ENCODE data around the gene SH2D6. TPM values are rescaled to one million over a fixed set of nuclear protein-coding genes. Genes with fewer than 3 reads are reported as not detected.

SH2D6 gene
- total RNA-seq, 1 donor from 2014 or later: not detected

- TF ChIP-seq CTCF (IDR thresholded peaks at IDR 0.05; ENCODE audit: insufficient read depth, low read length, poor library complexity, severe bottlenecking): no peak
- Histone ChIP-seq H3K36me3 (ENCODE audit: control insufficient read depth, insufficient read depth, low read length) (no peaks in the 10 kb centered on the region), H3K4me3 (ENCODE audit: low read depth, low read length) (no peak overlapping the region), H3K27me3 (ENCODE audit: control insufficient read depth, insufficient read depth, low read length) (no peaks in the 10 kb centered on the region)
- DNase-seq (ENCODE audit: low read depth): no peak
Measured at GRCh38 chr2:85394976-85395375, 23.5 kb upstream of the SH2D6 start.

GRCh38 chr2:85395912-85396475, 22.5 kb upstream of the SH2D6 start:
- H3K27me3 ChIP-seq (ENCODE audit: control insufficient read depth, insufficient read depth, low read length): no peaks in the 10 kb centered on the region
- H3K36me3 ChIP-seq (ENCODE audit: control insufficient read depth, insufficient read depth, low read length): no peaks in the 10 kb centered on the region
- no peak for TF ChIP-seq CTCF (IDR thresholded peaks at IDR 0.05; ENCODE audit: insufficient read depth, low read length, poor library complexity, severe bottlenecking)
- DNase-seq (ENCODE audit: low read depth): no peak
- no peak overlapping the region for H3K4me3 ChIP-seq (ENCODE audit: low read depth, low read length)

GRCh38 chr2:85396531-85397470, 21.7 kb upstream of the SH2D6 start:
- Histone ChIP-seq H3K27me3 (ENCODE audit: control insufficient read depth, insufficient read depth, low read length) (no peaks in the 10 kb centered on the region), H3K36me3 (ENCODE audit: control insufficient read depth, insufficient read depth, low read length) (no peaks in the 10 kb centered on the region), H3K4me3 (ENCODE audit: low read depth, low read length) (no peak overlapping the region)
- no peak for TF ChIP-seq CTCF (IDR thresholded peaks at IDR 0.05; ENCODE audit: insufficient read depth, low read length, poor library complexity, severe bottlenecking)
- DNase-seq (ENCODE audit: low read depth): no peak

GRCh38 chr2:85397925-85398331, 20.6 kb upstream of the SH2D6 start:
- no peak for DNase-seq (ENCODE audit: low read depth)
- no peaks in the 10 kb centered on the region for H3K27me3 ChIP-seq (ENCODE audit: control insufficient read depth, insufficient read depth, low read length)
- H3K36me3 ChIP-seq (ENCODE audit: control insufficient read depth, insufficient read depth, low read length): no peaks in the 10 kb centered on the region
- H3K4me3 ChIP-seq (ENCODE audit: low read depth, low read length): no peak overlapping the region
- no peak for TF ChIP-seq CTCF (IDR thresholded peaks at IDR 0.05; ENCODE audit: insufficient read depth, low read length, poor library complexity, severe bottlenecking)

- Histone ChIP-seq H3K36me3 (ENCODE audit: control insufficient read depth, insufficient read depth, low read length) (no peaks in the 10 kb centered on the region), H3K27me3 (ENCODE audit: control insufficient read depth, insufficient read depth, low read length) (no peaks in the 10 kb centered on the region), H3K4me3 (ENCODE audit: low read depth, low read length) (no peak overlapping the region)
- DNase-seq (ENCODE audit: low read depth): no peak
- TF ChIP-seq CTCF (IDR thresholded peaks at IDR 0.05; ENCODE audit: insufficient read depth, low read length, poor library complexity, severe bottlenecking): no peak
Measured at GRCh38 chr2:85398426-85399182, 19.9 kb upstream of the SH2D6 start.

Data from kidney epithelial cell (primary cell).